ACHN (cell line): Measurements from ENCODE around the gene FBXL16.

ENCODE experiments used
- DNase-seq: peaks from one replicate; pipeline ENCODE4 v3.0.0-alpha.2; 2015
- in situ Hi-C: cut with HindIII; loops from 2 replicates; pipeline ENCODE4 v1.10.0; 2017; ENCODE audit warnings: low sequenced_read_pairs, low pct_ligation_motif_present, low pct_unique_long_range_greater_than_20kb

The FBXL16 gene

DNA sequence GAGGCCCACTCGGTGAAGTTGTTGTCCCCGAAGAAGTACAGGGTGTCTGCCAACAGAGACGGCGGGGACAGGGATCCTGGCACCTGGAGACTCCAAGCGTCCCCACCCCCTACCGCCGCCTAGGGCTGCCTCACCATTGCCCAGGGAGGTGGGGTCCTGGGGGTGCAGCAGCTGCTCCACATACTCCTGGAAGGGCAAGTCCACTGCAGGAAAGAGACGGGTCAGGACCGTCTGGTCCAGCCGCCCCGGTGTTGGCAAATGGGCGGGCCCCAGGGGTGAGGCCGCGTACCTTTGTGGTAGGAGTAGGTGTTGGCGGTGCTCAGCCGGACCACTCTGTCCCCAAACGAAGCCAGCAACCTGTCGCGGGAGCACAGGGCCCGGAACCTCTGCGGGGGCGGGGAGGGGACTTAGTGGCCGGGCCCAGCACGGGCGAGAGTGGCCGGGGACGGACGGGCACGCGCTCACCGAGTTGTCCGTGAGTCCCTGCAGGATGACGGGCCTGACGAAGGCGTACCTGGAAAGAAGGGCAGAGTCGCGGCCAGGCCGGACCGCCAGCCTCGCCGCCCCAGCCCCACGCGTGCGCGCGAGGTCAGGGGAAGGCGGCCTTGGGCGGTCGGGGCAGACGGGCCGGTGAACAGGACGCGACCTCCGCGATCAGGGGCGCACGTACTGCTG is 22.1 kb downstream of the FBXL16 start:
- in situ Hi-C loops = no loop called here
- DNase-seq = no peak

DNA sequence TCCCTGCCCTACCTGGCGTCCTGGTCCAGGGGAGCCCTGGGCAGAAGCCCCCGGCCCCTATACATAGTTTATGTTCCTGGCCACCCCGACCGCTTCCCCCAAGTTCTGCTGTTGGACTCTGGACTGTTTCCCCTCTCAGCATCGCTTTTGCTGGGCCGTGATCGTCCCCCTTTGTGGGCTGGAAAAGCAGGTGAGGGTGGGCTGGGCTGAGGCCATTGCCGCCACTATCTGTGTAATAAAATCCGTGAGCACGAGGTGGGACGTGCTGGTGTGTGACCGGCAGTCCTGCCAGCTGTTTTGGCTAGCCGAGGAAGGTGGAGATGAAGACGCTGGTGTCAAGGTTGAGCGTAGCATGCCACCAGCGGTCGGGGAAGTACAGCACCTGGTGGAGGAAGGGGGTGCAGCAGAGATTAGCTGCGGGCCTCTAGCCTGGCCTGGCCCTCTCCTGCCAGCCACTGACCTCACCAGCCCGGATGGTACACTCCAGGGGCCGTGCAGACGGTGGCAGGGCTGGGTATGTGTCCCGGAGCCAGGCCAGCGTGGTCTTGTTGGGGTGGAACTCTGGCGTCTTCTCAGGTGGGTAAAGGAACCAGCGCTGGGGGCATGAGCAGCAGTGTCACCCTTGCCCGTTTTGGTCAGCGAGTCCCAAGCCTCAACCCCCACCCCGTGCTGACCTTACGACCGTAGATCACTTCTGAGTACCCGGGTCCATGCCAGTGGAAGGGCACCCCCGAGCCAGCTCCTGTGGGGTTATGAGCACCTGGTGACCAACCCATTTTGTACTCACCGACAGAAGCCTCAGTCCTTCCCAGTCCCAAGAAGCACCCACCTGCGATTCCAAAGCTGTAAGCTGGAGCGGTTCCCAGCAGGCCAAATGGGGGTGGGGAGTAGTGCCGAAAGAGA is 22.9 kb downstream of the FBXL16 start:
- in situ Hi-C loops = no loop called here
- no peak for DNase-seq

DNA sequence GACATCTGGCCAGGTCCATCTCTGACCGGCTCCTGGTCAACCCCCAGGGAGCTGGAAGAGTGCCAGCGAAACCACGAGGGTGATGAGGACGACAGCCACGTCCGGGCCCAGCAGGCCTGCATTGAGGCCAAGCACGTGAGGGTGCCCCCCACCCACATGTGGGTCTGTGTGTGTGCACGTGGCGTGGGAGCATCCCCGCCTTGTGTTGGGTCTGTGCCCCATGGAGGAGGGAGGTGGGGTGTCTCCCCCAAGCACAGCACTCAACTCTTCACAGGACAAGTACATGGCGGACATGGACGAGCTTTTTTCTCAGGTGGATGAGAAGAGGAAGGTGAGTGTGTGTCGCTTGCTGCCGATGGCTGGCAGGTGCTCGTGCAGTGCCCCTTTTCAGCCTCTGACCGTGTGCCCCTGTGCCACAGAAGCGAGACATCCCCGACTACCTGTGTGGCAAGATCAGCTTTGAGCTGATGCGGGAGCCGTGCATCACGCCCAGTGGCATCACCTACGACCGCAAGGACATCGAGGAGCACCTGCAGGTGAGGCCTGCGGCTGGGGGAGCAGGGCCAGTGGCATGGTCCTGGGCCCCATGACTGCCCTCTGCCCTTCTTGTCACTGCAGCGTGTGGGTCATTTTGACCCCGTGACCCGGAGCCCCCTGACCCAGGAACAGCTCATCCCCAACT is 23.7 kb downstream of the FBXL16 start:
- in situ Hi-C loops = no loop called here
- peak; percentile 30 for DNase-seq

DNA sequence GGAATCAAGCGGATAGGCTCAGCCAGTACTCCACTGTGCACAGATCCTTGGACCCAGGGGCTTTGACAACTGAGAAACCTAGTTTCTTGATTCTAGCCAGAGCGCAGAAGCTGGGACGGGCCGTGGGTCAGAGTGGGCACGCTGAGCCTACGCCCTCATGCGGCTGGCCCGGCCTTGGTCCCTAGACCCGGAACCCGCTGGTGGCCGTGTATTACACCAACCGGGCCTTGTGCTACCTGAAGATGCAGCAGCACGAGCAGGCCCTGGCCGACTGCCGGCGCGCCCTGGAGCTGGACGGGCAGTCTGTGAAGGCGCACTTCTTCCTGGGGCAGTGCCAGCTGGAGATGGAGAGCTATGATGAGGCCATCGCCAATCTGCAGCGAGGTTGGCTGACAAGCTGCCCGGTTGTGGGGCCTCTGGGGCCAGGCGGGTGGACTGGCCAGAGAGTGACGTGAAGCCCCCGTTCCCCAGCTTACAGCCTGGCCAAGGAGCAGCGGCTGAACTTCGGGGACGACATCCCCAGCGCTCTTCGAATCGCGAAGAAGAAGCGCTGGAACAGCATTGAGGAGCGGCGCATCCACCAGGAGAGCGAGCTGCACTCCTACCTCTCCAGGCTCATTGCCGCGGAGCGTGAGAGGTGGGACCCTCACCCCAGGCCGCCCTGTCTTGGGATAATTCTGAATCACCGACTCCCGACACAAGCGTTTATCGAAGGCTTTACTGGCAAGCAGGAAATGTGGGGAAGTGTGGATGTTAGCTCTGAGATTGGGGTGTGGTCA is 24.4 kb downstream of the FBXL16 start:
- peak; percentile 64 for DNase-seq

DNA sequence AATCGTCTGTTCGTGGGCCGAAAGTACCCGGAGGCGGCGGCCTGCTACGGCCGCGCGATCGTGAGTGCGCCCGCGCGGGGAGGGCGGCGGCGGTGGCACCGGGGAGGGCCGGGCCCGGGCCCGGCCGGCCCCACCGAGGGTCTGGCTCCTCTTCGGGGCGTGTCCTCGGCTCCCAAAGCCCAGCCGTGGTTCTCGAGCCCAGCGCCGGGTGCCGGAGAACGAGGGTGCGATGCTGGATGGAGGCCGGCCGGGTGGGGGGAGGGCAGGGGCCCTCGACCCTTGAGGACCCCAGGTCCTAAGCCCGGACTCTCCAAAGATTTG is 25.0 kb downstream of the FBXL16 start:
- in situ Hi-C loops = no loop called here
- DNase-seq = no peak

More for the DNA sequence above, 24.4 kb downstream of the FBXL16 start:
- in situ Hi-C loops = no loop called here

DNA sequence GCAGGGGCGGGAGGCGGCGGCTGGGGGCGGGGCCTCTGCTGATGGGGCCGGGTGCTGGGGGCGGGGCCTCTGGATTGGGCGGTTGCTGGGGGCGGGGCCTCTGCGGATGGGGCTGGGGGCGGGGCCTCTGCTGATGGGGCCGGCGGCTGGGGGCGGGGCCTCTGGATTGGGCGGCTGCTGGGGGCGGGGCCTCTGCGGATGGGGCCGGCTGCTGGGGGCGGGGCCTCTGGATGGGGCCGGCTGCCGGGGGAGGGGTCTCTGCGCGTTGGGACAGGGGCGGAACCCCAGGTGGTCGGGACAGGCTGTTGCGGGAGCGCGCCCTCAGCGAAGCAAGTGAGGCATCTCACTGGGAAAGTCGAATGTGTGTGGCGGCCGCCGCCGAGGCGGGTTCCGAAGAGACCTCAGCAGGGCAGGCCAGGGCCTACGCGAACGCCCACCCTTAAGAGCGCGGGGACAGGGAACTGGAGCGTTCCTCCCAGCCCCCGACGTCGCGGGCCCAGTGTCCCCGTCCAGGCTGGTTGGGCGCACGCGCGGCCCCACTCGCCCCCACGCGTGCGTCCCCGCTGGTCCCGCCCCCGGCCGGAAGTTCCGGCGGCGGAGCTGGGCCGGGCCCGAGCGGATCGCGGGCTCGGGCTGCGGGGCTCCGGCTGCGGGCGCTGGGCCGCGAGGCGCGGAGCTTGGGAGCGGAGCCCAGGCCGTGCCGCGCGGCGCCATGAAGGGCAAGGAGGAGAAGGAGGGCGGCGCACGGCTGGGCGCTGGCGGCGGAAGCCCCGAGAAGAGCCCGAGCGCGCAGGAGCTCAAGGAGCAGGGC is 25.6 kb downstream of the FBXL16 start, which contains the start of gene STUB1:
Gene STUB1 (plus strand): TSS at position 597 of the 811 bp plus-strand sequence. CDS start 116 bp downstream, at position 713.
- peak; percentile 89 for DNase-seq
- in situ Hi-C loops = no loop called here

DNA sequence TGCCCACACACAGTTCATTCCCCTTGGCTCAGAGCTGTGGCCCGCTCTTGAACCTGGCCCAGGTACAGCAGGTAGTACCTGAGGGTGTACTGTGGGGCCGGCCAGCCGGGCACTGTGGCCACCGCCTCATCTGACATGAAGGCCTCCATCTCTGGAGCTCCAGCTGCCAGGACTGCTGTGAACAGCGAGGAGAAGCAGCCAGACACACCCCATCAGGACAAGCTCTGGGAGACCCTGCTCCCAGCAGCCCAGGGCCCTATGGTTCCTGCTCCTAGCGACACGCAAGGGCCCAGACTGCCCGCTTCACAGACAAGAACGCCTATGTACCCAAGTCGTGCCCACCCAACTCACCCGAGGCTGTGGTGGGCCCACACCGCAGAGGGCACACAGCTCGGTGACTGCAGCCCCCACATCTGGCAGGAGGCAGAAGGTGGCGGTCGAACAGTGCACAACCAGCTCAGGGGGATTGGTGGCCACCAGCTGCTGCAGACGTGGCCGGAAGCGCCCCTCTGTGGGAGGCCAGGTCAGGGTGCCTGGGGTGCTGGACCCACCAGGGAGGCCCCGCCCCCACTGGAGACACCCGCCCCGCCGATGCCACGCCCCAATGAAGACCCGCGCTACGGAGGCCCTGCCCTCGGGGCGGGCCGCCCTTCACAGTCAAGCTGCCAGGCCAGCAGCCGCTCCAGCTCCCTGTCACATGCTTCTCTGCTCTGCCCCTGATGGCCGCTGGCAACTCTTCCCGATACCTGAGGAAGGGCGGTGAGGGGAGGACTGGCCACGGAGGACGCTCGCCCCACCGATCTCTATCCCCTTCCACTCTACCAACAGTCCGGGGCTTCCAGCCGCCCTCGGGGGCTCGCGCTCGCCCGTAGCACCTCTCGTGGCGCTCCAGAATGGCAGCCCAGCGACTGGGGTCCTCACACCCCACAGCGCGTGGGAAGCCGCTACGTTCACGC is 26.5 kb downstream of the FBXL16 start:
- in situ Hi-C loops = no loop called here
- peak; percentile 78 for DNase-seq

DNA sequence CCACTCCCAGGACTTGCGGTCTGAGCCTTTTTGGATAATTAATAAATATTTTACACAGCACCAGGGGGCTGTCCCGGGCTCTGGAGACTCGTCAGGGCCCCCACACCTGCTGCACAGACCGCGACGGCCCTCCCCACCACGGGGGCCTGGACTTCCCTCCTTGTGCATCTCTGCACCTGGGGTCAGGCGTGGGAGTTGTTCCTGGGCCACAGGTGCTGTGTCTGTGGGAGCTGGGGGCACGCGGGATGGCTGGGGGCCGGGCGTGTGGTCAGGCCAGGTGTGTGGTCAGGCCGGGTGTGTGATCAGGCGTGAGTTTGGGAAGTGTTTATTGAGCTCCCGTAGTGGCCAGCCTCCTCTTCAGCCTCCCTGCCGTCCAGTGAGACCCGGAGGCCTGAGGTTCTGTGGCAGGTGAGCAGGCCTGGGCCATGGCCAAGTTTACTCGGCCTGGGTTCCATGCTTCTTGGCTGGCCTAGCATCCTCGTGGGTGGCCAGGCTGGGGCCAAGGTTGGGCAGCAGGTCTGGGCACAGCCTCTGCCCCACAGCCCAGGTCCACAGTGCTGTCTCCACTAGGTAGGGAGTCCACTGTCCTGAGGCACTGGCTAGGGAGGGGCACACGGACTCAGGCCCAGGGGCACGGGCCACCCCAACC is 27.3 kb downstream of the FBXL16 start:
- in situ Hi-C loops = no loop called here
- no peak for DNase-seq

DNA sequence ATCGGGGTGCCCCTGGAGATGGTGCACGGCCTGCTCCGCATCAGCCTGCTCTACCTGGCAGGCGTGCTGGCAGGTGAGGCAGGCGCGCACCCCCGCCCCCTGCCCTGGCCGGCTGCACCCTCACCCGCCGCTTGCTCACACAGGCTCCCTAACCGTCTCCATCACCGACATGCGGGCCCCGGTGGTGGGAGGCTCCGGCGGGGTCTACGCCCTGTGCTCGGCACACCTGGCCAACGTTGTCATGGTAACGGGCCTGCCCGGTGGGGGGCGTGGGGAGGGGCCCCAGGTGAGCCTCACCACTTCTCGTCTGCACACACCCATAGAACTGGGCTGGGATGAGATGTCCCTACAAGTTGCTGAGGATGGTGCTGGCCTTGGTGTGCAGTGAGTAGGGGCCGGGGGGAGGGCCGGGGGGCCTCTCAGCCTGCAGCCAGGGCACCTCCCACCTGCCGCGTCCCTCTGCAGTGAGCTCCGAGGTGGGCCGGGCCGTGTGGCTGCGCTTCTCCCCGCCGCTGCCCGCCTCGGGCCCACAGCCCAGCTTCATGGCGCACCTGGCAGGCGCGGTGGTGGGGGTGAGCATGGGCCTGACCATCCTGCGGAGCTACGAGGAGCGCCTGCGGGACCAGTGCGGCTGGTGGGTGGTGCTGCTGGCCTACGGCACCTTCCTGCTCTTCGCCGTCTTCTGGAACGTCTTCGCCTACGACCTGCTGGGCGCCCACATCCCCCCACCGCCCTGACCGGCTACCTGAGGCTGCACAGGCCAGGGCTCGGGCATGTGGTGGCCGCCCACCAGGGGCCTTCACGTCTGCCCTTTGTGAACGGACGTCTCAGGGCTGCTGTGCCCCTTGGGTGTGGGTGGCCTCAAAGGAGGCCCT is 28.0 kb downstream of the FBXL16 start:
- in situ Hi-C loops = no loop called here
- DNase-seq = no peak

DNA sequence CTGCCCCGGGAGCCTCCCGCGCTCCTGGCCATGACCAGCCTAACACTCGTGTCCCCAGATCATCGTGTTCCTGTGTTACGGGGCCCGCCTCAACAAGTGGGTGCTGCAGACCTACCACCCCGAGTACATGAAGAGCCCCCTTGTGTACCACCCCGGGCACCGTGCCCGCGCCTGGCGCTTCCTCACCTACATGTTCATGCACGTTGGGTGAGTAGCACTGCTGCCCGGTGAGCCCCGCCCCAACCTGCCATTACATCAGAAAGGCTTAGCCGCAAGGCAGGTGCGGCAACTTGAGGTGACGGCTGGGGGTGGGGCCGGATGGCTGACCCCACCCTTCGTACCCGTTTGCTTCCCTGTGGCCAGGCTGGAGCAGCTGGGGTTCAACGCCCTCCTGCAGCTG is 28.7 kb downstream of the FBXL16 start:
- no peak for DNase-seq
- in situ Hi-C loops = no loop called here

DNA sequence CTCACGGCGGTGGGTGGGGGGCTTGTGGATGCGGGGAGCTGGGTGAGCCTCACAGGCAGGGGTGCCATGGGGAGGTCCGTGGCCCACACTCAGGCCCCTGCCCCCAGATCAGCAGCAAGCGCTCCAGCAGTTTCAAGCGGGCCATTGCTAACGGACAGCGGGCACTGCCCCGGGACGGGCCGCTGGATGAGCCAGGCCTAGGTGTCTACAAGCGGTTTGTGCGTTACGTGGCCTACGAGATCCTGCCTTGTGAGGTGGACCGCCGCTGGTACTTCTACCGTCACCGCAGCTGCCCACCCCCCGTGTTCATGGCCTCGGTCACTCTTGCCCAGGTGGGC is 29.1 kb downstream of the FBXL16 start:
- in situ Hi-C loops = no loop called here

DNA sequence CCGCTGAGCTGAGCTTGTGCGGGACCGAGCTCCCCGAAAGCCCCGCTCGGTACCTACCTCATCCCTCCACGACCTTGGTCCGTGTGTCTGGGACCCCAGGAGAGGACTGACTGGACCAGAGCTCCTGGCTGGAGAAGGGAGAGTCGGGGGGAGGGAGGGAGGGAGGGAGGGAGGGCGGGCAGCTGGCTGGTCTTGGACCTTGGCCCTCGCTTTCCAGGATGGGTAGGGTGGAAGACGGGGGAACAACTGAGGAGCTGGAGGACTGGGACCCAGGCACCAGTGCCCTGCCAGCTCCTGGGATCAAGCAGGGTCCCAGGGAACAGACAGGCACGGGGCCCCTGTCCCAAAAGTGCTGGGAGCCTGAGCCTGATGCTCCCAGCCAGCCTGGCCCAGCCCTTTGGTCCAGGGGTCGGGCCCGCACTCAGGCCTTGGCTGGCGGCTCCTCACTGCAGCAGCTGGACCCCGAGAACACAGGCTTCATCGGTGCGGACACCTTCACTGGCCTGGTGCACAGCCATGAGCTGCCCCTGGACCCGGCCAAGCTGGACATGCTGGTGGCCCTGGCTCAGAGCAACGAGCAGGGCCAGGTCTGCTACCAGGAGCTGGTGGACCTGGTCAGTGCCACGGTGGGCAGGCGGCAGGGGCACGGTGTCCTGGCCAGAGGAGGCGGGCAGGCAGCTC is 29.6 kb downstream of the FBXL16 start:
- in situ Hi-C loops = no loop called here

More for the DNA sequence above, 29.1 kb downstream of the FBXL16 start:
- DNase-seq = no peak

DNA sequence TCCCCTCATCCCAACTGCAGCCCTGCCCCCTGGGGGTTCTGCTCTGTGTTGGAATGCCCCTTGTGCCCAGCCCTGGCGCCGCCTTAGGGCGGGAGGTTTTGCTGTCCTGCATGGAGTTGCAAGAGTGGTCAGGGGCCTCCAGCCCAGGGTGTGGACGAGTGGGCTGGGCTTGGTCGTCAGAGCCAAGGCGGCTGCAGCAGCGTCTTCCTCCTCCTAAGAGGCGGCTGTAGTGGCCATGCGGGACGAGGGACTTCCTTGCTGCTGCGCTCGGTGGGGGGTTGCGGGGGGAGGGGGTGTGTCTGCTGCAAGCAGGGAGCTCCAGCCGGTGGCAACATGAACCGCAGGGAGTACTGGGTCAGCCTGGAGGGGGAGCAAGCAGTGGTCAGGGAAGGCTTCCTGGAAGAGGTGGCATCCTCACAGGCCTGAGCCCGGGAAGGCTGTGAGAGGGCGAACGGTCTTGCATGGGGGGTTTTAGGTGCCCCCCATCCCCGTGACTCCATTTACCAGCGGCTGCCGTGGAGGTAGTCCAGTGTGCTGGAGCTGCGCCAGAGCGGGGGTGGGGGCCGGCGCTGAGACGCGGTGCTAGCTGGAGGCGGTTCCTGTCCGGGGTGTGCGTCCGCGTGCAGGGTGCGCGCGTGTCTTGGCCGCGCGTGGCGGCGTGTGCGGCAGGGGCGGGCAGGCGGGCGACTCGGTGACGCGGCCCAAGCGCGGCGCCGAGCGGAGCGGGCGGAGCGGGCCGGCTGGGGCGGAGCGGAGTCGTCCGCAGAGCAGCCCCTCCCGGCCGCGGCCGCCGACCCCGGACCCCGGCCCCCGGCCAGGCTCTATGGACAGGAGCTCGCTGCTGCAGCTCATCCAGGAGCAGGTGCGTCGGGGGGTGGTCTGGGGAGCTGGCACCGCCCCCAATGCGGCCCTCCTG is 30.4 kb downstream of the FBXL16 start, which contains the start of gene RHBDL1:
Gene RHBDL1 (plus strand): TSS at position 704 of the 916 bp plus-strand sequence. CDS start 120 bp downstream, at position 824.
- peak; percentile 58 for DNase-seq
- in situ Hi-C loops = no loop called here

More for the DNA sequence above, 29.6 kb downstream of the FBXL16 start:
- DNase-seq = no peak
